ENCODE results near the gene RHPN2. TPM values are rescaled to one million over a fixed set of nuclear protein-coding genes. Genes with fewer than 3 reads are reported as not detected.
A peak's percentile ranks its signal among the peaks of the same experiment; 100 is the strongest.

The RHPN2 gene
- total RNA-seq (2021): 21.3 and 28.5 TPM in 2 replicates
- Bru-seq, nascent RNA: percentile 80 among the genes with signal in this experiment
- percentile 79 among the genes with signal in this experiment for BruChase-seq, experiment 1, labeled RNA remaining after a 2-hour chase
- percentile 77 among the genes with signal in this experiment for BruChase-seq, experiment 2, labeled RNA remaining after a 6-hour chase
- long read RNA-seq, transcript RHPN2-201 (15 exons, 3,500 nt): major isoform, 6 of 12 reads
- long read RNA-seq, partial matches to known transcripts: 3 of 12 reads
- long read RNA-seq, other reads (novel, unspliced or antisense): 3 of 12 reads

GRCh38 chr19:33064792-33065550 is at the start of gene RHPN2:
Gene RHPN2, minus strand, starts transcription at chr19:33064888. Its CDS starts 36 bp downstream, at chr19:33064852.
- BruUV-seq (replicated peaks): TSS peak; percentile 62
- TF ChIP-seq EZH2 (IDR thresholded peaks at IDR 0.05; ENCODE audit: low read depth) (no peak), CTCF (conservative IDR thresholded peaks at IDR 0.05) (no peak)
- Histone ChIP-seq H3K79me2 (ENCODE audit: low read depth) (peaks cover 43% of the 10 kb centered on the region), H3K4me2 (peak within 1 kb of the TSS; percentile 87), H4K20me1 (ENCODE audit: insufficient read depth) (peaks cover 34% of the 10 kb centered on the region), H3F3A (ENCODE audit: insufficient read depth, low read depth) (peaks cover 26% of the 10 kb centered on the region; the same call in 1 of the 2 replicates), H3K9me2 (ENCODE audit: insufficient read depth) (no peaks in the 10 kb centered on the region), H3K4me3 (peak within 1 kb of the TSS; percentile 99), H3K27me3 (ENCODE audit: insufficient read depth, low read depth) (no peaks in the 10 kb centered on the region), H3K36me3 (ENCODE audit: low read depth) (0 out of 2 replicates have a peak, but pooled peaks cover 3% of the 10 kb centered on the region), H3K27ac (0 out of 2 replicates have a peak within 1 kb of the TSS, but pooled peaks have one; percentile 4), H3K4me1 (replicated peaks; ENCODE audit: insufficient read depth) (peaks cover 36% of the 10 kb centered on the region), H3K9me3 (ENCODE audit: insufficient read depth, low read depth) (no peaks in the 10 kb centered on the region), H2AFZ (peak within 1 kb of the TSS; percentile 62; the same call in 1 of the 2 replicates)
- CTCF ChIA-PET: no interaction called here
- POLR2A ChIA-PET (ENCODE audit: unreplicated experiment): interaction anchor here (0.5 to 0.6 kb wide), 3 partner anchors 9 to 20 kb away, joined by 3 to 16 read pairs (median 4); no protein-coding TSS in a partner anchor
- DNase-seq: peak; percentile 47 to 77
- intact Hi-C loops (cut with micrococcal nuclease; ENCODE audit: unreplicated experiment): no loop called here

GRCh38 chr19:33114312-33114711 is 49.6 kb upstream of the RHPN2 start:
- H3K4me3 ChIP-seq: no peak overlapping the region
- no peaks in the 10 kb centered on the region for H3K9me2 ChIP-seq (ENCODE audit: insufficient read depth)
- no peak overlapping the region for H2AFZ ChIP-seq
- no peaks in the 10 kb centered on the region for H3K9me3 ChIP-seq (ENCODE audit: insufficient read depth, low read depth)
- no peaks in the 10 kb centered on the region for H3K27me3 ChIP-seq (ENCODE audit: insufficient read depth, low read depth)
- H3K79me2 ChIP-seq (ENCODE audit: low read depth): no peaks in the 10 kb centered on the region
- ChIA-PET CTCF (no interaction called here), POLR2A (ENCODE audit: unreplicated experiment) (no interaction called here)
- TF ChIP-seq CTCF (conservative IDR thresholded peaks at IDR 0.05): no peak
- TF ChIP-seq EZH2 (IDR thresholded peaks at IDR 0.05; ENCODE audit: low read depth): no peak
- peaks cover 20% of the 10 kb centered on the region; the same call in 1 of the 2 replicates for H3K36me3 ChIP-seq (ENCODE audit: low read depth)
- 0 out of 2 replicates have a peak, but pooled peaks cover 11% of the 10 kb centered on the region for H3K4me1 ChIP-seq (replicated peaks; ENCODE audit: insufficient read depth)
- H3K27ac ChIP-seq: no peak overlapping the region
- intact Hi-C loops (cut with micrococcal nuclease; ENCODE audit: unreplicated experiment): no loop called here
- peaks cover 22% of the 10 kb centered on the region for H3F3A ChIP-seq (ENCODE audit: insufficient read depth, low read depth)
- no TSS peak for BruUV-seq (replicated peaks)
- no peak overlapping the region for H3K4me2 ChIP-seq
- no peaks in the 10 kb centered on the region for H4K20me1 ChIP-seq (ENCODE audit: insufficient read depth)
- no peak for DNase-seq

- CTCF ChIA-PET: no interaction called here
- DNase-seq: no peak
- Histone ChIP-seq H3K4me1 (replicated peaks; ENCODE audit: insufficient read depth) (0 out of 2 replicates have a peak, but pooled peaks cover 11% of the 10 kb centered on the region), H4K20me1 (ENCODE audit: insufficient read depth) (no peaks in the 10 kb centered on the region), H3K9me3 (ENCODE audit: insufficient read depth, low read depth) (no peaks in the 10 kb centered on the region), H2AFZ (no peak overlapping the region), H3K9me2 (ENCODE audit: insufficient read depth) (no peaks in the 10 kb centered on the region), H3K4me3 (no peak overlapping the region), H3K79me2 (ENCODE audit: low read depth) (no peaks in the 10 kb centered on the region), H3K36me3 (ENCODE audit: low read depth) (peaks cover 9% of the 10 kb centered on the region; the same call in 1 of the 2 replicates), H3K27me3 (ENCODE audit: insufficient read depth, low read depth) (no peaks in the 10 kb centered on the region), H3K27ac (no peak overlapping the region), H3K4me2 (no peak overlapping the region), H3F3A (ENCODE audit: insufficient read depth, low read depth) (peaks cover 22% of the 10 kb centered on the region)
- BruUV-seq (replicated peaks): no TSS peak
- POLR2A ChIA-PET (ENCODE audit: unreplicated experiment): no interaction called here
- TF ChIP-seq CTCF (conservative IDR thresholded peaks at IDR 0.05): no peak
- no peak for TF ChIP-seq EZH2 (IDR thresholded peaks at IDR 0.05; ENCODE audit: low read depth)
- intact Hi-C loops (cut with micrococcal nuclease; ENCODE audit: unreplicated experiment): no loop called here
Observed at GRCh38 chr19:33111587-33111986, 46.9 kb upstream of the RHPN2 start.
